DMS79 (cell line): ENCODE results near the gene SOD2.
"Not testable (repeated sequence)": the region's sequence is repeated elsewhere in the genome, so short reads cannot be mapped to it uniquely, and the experiment has no call there.

Experiments used
- DNase-seq: peaks from one replicate; lab custom pipeline; 2025; lab: John Stamatoyannopoulos, UW

The SOD2 gene

DNA sequence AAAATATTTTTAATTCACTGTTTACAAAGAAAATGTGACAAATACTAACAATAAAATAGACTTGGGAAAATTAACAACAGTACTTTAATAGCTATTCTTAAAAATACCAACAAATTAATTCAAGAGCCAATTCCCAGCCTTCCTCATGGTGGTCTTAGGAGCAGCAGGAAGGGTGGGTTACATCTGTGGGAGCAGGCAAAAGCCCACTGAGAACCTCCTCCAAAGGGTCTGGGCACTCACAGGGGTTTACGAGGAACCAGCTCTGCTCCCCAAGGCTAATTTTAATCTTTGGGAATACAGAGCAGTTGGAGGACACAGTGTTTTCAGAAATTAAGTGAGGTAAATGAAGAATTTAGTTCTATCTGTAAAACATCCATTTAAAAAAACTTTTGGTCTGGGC lies 10.2 kb downstream of the SOD2 start:
- DNase-seq, result no peak

DNA sequence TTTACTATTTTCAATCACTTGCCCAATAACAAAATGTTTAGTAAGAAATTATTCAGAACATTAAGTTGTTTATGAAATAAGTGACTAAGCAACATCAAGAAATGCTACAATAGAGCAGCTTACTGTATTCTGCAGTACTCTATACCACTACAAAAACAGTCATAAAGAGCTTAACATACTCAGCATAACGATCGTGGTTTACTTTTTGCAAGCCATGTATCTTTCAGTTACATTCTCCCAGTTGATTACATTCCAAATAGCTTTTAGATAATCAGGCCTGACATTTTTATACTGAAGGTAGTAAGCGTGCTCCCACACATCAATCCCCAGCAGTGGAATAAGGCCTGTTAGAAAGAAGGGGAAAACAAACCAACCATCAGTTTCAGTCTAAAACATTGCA lies 10.7 kb downstream of the SOD2 start:
- DNase-seq, result no peak

DNA sequence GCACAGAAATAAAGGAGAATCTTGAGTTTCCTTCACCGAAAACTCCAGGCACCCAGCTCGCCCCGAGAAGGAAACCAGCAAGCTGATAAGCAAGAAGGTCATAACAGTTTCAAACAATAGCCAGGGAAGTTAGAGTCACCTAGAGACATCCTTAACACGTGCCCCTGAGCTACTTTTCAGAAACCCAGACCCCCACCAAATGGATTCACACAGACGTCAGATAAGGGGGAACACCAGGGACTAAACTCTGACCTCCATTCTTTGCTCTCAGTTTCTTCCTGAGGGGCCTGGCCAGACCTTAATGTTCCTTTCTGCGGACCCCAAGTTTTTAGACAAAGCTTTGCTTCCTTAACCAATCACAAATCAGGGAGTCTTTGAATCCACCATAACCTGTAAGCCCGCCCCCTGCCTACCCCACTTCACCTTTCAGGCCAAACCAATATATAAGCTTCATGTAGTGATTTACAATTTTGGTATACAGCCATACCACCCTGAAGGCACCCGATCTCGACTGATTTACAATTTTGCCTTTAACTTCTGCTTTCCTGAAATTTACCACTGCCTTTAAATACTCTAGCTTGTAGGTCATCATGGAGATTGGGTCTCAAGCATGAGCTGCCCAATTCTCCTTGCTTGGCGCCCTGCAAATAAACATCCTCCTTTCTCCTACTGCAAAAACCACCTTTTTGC lies 11.7 kb downstream of the SOD2 start:
- no peak for DNase-seq

DNA sequence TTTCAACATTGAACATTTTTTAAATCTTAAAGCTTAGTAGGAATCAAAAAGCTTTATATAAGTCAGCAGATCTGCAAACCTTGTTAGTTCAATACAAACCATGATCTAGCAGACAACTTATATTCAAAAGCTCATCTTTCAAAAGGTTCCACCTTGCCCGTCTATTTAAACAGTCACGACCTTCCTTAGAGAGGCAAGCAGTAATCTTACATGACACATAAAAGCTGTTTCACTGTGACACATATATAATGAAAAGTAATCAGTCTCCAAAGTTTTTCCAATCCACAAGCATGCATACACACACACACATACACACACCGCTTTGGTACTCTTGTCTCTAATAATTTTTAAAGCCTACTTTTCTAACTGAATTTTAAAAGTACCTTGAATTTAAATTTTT lies 12.9 kb downstream of the SOD2 start:
- no peak for DNase-seq

DNA sequence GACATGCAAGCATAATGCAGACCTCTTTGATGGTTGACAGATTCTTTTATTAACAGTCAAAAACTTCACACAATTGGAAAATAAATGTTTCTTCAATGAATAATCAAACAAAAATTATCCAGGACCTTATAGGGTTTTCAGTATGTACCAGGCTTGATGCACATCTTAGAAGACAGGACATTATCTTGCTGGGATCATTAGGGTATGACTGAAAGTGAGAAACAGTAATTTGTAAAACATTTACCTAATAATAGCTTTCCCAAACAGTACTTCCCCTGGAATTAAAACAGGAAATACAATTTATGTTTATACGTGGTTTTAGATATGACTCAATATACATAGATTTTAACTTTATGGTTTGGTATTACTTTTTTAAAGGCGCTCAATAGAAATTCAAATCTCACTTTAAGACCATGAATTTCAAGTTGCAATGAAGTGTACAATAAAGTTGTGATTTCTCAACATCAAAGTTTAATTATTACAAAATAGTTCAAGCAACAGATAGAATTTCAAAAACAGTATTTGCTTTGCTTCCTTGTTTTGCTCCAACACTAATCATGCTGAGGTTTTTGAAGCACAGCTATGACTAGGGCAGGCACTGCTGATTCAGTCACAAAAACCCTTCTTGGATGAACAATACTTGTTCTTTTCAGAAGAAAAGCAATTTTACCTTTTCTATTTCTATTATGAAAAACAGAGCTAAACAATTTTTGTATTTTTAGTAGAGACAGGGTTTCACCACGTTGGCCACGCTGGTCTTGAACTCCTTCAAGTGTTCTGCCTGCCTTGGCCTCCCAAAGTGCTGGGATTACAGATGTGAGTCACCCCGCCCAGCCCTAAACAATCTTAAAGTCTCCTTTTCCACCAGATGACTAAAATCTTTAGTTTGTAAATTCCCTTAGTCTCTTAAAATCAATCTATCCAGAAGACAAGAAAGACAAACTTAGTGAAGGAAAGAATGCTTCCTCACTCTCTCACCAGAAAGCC lies 13.7 kb downstream of the SOD2 start:
- no peak for DNase-seq

DNA sequence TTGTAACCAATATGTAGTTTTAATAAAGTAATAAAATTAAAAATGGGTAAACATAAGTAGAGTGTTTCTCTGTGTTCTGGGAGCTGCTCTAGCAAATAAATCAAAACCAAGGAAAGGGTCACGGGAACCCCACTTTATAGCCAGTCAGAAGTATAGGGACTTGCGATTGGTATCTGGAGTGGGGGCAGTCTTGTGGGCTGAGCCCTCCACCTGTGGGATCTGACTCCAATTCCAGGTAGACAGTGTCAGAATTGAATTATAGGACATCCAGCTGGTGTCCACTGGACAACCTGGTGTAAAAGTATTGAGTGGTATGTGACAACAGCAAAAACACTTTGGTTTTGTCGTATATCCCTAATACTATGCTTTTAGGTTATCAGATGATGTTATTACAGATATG lies 14.5 kb downstream of the SOD2 start:
- DNase-seq, result no peak

DNA sequence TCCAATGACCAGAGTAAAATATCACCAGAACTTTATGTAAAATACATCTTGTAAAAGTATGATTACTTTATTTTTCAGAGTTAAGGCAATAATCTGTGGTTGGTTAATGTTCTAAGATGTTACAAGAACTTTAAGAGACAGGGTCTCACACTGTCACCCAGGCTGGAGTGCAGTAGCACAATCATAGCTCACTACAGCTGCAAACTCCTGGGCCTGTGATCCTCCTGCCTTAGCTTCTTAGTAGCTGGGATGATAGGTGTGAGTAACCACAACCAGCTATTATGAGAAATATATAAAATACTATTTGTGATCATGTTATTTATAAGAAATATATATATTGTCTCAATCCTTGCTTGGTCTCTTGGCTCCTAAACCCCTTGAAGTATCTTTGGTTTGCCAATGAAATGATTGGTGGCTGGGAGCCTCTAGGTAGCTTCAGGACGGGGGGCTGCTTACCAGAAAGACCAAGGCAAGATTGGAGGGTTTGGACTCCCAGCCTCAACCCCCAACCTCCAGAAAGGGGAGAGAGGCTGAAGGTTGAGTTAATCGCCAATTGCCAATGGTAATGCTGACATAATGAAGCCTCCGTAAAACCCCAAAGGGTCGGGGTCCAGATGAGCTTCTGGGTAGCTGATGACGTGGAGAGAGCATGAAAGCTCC lies 15.4 kb downstream of the SOD2 start:
- DNase-seq, result no peak

DNA sequence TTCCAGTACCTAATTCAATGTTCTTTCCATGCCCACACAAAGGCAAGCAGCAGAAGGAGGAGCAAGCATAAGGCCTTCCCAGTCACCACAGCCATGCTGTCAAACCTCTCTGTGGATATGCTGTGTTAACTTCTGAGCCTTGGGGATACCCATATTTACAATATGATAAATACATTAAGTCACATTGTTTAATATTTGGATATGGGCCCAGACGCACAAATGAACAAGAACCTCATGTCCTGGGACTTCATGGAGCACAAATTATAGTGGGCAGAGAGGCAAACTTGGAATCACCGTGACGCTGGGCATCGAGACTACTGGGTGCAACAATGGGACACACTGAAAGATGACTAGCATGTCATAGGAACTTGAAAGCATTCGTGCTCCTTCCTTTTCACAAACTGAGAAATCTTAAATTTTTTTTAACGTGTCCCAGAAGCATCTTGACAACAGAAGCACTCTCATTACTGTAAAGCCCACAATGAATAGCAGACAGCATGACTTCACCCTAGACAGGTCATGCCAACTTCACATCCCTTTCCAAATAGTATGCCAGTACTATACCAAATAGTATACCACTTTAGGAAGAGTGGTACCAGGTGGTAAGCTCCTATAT lies 16.0 kb downstream of the SOD2 start:
- DNase-seq, result no peak

DNA sequence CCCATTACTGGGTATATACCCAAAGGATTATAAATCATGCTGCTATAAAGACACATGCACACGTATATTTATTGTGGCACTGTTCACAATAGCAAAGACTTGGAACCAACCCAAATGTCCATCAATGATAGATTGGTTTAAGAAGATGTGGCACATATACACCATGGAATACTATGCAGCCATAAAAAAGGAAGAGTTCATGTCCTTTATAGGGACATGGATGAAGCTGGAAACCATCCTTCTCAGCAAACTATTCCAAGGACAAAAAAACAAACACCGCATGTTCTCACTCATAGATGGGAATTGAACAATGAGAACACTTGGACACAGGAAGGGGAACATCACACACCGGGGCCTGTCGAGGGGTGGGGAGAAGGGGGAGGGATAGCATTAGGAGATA lies 16.8 kb downstream of the SOD2 start:
- not testable (repeated sequence) for DNase-seq

DNA sequence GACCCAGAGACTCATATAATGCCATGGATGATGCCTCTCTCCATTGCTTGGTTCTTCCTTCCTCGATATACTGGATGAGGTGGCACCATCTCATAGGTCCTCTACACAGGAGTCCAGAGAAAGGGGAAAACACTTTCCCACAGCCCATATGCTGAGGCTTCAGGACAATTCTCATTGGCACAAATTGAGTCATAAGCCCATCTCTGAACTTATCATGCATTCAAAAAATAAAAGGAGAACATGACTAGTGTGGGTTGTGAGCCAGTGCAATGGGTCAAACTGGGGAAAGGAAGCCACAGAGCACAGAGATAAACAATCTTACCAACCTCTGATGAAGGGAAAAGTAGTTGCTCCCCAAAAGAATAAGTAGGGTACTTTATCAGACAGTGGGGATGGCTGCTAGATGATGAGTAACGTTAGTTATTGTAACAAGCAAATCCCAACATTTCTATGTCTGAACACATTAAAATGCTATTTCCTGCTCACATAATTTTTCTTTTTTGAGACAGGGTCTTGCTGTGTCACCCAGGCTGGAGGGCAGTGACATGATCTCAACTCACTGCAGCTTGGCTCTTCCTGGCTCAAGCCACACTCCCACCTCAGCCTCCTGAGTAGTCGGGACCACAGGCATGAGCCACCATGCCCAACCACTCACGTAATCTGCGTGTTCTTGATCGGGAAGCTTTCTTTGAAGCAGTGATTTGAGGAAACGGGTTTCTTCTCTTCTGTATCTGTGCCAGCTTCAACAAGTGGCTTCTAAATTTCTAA lies 27.0 kb downstream of the SOD2 start:
- DNase-seq, result no peak

DNA sequence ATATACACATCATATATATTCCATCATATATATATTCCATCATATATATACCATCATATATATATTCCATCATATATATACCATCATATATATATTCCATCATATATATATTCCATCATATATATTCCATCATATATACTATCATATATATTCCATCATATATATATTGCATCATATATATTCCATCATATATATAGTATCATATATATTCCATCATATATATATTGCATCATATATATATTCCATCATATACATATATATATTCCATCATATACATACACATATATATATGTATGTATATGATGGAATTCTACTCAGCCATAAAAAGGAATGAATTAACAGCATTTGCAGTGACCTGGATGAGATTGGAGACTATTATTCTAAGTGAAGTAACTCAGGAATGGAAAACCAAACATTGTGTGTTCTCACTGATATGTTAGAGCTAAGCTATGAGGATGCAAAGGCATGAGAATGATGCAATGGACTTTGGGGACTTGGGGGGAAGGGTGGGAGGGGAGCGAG lies 29.6 kb downstream of the SOD2 start:
- DNase-seq, result not testable (repeated sequence)

DNA sequence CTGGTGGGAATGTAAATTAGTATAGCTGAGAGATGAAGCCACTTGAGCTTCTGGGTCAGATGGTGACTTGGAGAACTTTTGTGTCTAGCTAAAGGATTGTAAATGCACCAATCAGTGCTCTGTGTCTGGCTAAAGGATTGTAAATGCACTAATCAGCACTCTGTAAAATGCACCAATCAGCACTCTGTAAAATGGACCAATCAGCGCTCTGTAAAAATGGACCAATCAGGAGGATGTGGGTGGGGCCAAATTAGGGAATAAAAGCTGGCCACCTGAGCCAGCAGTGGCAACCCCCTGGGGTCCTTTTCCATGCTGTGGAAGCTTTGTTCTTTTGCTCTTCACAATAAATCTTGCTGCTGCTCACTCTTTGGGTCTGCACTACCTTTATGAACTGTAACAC lies 31.1 kb downstream of the SOD2 start:
- not testable (repeated sequence) for DNase-seq

DNA sequence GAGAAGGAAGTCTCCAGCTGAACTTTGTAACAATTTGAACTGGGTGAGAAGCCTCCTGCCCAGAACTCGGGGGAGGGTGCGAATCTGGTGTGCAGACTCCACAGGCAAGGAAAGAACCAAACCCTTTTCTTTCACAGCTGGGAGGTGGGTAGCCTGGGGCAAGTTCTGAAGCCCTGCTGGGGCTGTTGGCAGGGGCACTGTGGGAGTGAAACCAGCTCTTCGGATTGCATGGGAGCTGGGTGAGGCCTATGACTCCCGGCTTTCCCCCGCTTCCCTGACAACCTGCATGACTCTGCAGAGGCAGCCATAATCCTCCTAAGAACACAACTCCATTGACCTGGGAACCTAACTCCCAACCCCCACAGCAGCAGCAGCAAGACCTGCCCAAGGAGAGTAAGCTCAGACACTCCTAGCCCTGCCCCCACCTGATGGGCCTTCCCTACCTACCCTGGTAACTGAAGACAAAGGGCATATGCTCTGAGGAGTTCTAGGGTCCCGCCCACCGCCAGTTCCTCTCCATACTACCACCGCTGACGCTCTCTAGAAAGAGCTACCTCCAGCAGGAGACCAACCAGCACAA lies 37.5 kb downstream of the SOD2 start:
- no peak for DNase-seq

DNA sequence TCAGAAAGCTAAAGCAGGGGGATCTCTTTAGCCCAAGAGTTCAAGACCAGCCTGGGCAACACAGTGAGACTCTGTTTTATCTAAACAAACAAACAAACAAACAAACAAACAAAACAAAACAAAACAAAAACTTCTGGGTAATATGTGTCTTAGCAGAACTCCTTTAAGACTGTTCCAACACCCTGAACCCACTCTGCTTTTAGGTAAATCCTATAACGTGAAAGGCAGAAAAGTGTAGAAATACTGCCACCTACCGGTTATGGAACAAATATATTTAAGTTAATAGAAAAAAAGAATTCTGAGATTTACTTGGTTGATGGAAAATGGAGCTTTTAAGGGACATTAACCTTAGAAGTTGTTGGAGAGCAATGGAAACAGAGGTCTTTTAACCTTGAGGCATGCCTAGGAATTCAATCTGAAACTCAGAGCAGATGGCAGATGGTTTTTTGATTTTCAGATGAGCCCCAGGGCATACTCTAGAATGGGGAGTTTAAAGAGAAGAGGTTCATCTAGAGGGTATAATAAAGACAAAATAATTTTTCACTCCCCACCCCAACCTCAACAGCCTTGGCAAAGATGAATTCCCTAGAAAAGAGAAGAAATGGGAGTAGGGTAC lies 38.5 kb downstream of the SOD2 start:
- DNase-seq, result peak; percentile 26

DNA sequence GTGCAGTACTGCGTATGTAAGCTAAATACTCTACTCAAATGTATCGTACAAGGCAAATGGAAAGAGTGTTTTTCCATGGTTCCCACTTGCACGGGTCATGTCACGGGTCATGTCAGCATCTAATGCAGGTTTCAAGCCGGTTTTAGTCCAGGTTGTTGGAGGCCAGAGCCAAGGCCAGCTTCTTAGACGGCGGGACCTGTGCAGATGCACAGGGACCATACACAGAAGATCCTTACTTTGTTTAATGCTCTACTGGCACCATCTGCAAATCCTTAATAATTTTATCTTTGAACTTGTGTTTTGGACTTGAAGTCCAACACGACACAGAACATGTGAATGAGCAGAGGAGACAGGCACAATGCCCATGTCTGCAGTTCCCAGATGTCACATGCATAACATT lies 42.7 kb downstream of the SOD2 start:
- DNase-seq, result no peak

DNA sequence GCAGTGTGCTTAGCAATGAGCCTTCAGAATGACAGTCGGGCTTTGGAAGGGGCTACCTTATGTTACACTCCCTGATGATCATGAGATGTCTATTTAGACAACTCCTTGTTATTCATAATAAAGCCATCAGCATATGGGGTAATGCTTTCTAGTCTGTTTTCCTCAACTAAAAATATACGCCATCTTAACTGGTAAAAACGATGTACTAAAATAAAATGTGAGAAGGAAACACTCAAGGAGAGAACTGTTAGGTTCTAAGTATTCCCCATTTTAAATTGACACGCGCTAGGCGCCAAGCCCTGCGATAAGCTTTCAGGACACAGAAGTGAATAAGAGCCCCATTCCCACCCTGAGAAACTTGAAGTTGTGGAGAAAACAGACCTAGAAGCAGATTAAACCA lies 43.6 kb downstream of the SOD2 start:
- no peak for DNase-seq

DNA sequence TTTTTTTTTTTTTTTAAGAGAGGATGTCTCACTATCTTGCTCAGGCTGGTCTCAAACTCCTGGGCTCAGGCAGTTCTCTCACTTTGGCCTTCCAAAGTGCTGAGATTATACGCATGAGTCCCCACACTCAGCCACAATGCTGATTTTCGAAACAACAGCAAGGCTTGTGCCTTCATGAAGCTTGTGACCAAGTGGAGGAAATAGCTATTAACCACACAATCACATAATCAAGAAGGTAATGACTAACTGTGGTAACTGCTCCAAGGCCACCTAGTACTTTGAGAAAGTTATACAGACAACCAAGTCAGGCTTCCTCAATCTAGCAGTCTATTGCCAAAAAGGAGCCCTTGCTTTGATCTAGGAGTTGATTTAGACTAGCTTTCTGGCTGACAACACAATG lies 46.3 kb downstream of the SOD2 start:
- no peak for DNase-seq

DNA sequence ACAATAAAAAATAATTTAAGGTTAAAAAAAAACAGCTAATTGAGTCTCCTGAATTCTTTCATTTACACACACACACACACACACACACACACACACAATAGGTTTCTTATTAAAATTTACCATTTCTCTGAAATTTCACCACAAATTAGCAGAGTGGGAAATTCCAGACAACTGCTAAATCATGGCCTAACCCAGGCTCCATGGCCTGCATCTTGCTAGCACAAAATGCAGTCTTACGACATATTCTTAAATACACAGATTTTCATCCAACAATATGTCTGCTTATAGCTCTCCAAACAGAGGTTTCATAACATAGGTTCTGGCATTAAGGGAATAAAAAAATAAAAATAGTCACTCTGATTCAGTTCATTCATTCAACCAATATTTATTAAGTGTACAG lies 46.9 kb downstream of the SOD2 start:
- no peak for DNase-seq

DNA sequence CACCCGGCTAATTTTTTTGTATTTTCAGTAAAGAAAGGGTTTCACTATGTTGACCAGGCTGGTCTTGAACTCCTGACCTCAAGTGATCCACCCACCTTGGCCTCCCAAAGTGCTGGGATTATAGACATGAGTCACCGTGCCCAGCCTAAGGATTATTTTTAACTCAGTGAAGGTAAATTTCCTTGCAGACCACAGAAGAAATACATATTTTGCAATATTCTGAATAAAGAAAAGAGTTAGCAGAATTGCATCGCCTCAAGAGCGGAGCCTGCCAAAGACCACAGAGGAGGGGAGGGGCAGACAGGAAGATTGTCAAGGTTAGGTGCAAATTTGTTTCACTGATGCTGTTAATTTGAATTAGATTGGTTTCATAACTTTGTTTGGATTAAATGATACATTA lies 47.4 kb downstream of the SOD2 start:
- DNase-seq, result no peak
